HG02938 (cell line): ENCODE measurements around the gene ALK.
A peak's percentile ranks its signal among the peaks of the same experiment; 100 is the strongest.
"Not testable (repeated sequence)": the region's sequence is repeated elsewhere in the genome, so short reads cannot be mapped to it uniquely, and the experiment has no call there.

Experiments used
- ATAC-seq: cut with Tn5 transposase; IDR thresholded peaks from one replicate; pipeline ENCODE4 v1.9.1; 2021; ENCODE audit warnings: mild to moderate bottlenecking, moderate library complexity; ENCODE audit not compliant: unreplicated experiment

The ALK gene

DNA sequence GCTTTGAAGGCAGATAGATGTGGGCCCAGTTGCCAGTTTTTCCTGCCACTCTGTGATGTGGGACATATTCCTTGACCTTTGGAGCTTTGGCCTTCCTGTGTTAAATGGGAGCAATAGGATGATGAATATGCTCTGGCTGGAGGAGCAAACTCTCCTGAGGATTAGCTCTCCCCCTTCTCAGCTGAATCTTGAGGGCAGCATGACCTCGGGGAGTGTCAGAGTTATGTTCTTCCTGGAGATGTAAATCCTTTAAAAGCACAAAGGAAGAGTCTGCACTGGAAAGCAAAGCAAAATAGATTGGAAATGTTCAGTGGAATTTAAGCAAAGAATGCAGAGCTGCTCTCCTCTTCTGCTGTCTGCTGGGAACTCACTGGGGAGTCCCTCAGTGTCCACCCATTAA, 160.1 kb downstream of the ALK start:
- no peak for ATAC-seq

DNA sequence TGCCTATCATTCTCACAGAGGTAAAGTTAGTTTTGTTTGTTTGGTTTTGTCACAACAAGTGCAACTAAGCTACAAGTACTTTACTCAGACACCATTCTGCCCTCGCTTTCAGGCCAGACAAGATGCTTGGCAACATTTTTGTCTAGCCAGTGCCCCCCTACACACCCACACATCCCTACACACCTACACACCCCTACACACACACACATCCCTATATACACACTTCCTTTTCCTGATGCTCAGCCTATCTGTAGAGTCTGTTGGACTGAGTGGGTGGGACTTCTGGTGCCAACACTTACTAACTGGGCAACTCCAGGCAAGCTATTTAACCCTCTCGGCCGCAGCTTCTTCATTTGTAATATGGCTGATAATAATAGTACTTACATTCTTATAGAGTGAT, 161.4 kb downstream of the ALK start:
- no peak for ATAC-seq

DNA sequence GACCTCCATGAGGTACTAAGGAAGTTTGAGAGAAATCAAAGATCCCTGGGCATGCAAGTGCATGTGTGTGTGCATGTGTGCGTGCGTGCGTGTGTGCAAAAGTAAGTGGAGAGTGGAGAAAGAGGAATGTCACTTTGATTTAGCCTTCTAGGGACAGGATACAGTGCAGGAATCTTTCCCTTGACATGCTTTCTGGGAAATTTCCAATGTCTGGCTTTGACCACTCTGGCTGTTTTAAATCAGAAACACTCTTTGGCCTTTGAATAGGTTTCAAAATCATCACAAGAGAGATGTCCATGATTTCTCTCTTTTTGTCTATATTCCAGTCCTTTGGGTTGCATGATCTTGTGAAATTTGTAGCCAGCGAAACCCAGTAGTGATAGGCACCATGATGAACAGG, 162.0 kb downstream of the ALK start:
- ATAC-seq = no peak

DNA sequence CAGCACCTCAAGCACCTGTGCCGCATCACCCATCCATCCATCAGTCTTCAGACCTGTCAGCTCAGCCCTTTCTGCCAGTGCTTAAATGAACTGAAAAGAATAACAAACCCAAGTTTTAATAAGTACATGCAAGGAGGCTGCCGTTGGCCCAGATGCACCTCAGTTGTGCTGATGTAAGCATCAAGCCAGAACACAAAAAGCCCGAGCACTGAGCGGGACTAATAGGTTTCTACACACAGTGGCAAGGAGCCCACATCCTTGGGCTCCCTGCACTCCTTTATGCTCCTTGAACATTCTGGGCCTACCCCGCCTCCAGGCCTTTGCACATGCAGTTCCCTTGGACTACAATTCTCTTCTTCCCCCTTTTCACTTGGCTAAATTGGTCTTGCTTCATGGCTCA, 165.6 kb downstream of the ALK start:
- ATAC-seq = no peak

DNA sequence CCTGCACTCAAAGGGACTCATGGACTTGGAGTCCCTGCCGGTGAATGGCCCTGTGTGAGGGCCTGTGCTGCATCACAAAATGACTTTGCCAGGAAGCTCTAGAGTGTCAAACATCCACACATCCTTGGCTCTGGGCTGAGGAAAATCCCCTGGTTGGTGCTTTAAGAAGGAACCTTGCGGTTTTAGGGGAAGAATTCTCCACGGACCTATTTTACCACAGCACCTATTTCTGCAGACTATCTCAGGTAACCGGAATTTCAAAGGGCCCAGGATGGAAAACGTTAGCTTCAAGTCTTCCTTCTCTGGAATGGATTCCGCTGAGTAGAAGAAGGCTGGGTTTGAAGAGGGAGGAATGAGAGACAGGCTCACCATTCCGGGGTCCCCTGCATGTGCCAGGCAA, 166.2 kb downstream of the ALK start:
- no peak for ATAC-seq

DNA sequence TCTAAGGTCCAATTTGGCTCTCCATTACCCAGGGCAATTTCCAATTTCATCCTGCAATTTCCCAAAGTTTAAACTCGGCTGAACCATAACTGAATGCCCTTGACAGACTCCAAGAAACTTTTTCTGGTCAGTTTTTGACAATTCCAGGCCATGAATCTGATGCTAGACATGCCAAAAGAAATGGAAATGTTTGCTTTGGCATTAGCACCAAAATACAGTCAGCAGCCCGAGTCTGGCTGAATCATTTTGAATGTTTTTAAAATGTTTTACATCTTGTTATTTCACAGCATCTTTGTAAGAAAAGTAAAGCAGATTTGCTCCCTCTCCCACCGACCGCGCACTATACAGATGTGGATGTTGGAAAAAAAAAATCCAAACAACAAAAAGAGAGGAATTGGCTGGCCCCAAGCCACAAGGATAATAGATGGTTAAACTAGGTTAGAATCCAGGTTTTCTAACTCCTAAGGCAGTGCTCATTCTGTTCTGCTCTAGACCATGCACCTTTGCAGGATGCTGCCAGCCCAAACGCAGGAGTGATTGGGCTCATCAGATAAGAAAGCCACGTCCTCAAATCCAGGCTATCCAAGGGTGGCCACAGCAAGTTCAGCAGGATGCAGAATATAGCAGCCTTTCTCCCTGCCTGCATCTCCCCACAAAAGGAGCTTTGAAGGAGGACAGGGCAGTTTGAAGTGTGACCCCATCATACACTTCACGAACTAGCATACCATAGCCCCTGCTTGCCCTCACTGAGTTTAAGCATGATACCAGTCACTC, 167.5 kb downstream of the ALK start:
- no peak for ATAC-seq

DNA sequence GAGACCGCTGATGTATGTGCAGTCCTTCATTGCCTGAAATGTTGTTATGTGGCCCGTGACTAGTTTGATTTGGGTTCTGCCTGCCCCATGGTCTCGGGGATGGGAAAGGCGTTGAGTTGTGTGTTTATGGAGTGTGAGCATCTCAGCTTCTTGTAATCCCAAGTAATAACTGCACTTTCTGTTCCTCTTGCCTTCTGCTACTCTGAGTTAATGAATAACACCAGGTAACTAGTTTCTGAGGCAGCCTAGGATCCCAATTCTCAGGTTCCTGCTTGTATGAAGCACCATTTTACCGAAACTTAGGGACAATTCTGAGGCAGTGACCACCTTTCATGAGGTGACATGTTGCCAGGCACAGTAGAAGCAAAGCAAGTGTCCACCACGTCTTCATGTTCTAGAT, 170.0 kb downstream of the ALK start:
- peak; percentile 48 for ATAC-seq

DNA sequence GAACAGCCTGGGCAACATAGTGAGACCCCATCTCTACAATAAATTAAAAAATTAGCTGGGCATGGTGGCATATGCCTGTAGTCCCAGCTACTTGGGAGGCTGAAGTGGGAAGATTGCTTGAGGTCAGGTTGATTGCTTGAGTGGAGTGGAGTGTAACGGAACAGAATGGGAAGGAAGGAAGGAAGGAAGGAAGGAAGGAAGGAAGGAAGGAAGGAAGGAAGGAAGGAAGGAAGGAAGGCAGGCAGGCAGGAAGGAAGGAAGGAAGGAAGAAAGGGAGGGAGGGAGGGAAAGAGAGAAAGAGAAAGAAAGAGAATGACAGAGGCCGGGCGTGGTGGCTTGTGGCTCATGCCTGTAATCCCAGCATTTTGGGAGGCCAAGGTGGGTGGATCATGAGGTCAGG, 170.9 kb downstream of the ALK start:
- not testable (repeated sequence) for ATAC-seq

DNA sequence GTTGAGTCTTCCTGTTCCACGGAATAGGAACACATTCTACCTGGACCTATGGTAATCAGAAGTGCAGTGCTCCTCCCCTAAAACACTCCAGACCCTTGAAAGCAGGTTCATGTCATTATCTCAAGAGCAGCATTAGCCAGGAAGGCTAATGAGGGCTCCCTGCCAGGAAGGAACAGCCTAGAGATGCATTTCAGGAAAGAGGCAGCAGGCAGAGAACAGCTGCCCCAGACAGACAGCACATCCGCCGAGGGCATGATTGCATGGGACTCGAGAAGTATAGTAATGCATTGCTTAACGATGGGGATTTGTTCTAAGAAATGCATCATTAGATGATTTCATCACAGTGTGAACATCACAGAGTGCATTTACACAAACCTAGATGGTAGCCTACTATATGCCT, 171.5 kb downstream of the ALK start:
- ATAC-seq = no peak

DNA sequence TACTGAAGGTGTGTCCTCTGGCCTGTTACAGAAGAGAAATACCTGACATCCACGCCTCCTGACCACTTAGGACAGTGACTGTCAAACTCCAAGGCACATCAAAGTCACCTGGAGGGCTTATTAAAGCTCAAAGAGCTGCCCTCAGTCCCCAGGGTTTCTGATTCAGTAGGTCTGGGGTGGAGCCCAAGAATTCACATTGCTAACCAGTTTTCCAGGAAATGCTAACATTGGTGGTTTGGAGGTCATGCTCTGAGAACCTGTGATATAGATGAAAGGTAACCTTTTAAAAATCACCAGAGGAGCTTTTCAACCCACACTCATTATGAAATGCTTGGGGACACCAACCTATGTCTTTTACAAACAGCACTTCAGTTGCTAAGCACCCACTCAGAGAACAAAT, 172.3 kb downstream of the ALK start:
- no peak for ATAC-seq

DNA sequence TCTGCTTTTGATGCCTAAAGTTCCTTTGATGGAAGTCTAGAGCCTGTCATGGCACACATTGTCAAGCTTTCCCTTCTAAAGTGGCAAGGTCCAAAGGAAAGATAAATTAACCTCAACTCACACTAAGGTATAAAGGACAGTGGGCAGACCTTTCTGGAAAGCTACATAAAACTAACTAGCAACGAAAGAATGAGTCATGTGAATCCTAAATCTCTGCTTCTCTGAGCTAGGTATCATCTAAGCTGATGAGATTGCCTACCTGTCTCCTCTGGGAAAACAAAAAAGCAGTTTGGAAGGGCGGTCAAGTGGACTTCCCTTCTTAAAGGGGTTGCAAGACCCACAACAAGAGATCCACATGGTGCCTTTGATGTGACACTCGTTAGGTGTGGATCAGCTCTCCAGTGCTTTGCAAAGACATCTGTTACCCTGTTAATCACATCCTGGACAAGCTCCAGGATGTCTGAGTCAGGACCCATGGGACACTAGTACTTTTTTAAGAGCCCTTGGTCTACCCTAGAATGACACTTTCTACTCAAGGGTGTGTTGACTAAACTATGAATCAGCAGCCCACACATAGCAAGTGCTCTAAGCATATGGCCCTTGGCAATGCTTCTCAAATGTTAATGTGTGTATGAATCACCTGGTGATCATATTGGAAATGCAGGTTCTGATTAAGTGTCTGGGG, 173.5 kb downstream of the ALK start:
- ATAC-seq = peak; percentile 45

DNA sequence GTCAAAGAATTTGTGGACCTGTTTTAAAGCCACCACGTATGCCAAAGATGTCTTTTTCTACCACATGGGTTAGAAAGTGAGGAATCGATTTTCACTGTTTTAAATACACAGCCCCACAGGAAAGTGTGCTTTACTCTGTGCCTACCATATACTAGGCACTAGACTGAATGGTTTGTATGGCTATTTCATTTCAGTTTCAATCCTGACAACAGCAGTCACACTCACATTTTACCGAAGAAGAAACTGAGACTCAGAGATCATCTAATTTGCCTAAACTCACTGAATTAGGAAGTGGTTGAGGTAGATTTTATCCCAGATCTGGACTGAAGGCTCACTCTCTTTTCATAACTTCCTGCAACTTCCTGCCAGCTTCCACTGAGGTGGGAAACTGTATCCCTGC, 176.4 kb downstream of the ALK start:
- peak; percentile 58 for ATAC-seq

DNA sequence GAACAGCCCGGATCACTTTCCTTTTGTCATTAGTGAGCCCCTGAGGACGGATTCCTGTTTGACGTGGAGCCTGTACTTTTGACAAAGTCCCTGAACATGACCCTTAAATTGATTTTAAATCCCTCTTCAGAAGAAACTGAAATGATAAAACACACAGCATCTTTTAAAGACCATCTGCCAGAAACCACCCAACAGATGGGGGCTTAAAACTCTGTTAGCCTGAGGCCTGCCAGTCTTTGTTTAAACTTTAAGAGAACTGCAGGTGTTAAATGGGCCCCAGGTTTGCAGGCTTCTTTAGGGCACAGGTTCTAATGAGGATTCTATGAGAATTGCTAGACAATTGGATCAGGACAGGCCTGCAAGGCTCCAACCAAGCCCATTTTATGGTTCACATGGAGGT, 177.9 kb downstream of the ALK start:
- ATAC-seq = no peak

DNA sequence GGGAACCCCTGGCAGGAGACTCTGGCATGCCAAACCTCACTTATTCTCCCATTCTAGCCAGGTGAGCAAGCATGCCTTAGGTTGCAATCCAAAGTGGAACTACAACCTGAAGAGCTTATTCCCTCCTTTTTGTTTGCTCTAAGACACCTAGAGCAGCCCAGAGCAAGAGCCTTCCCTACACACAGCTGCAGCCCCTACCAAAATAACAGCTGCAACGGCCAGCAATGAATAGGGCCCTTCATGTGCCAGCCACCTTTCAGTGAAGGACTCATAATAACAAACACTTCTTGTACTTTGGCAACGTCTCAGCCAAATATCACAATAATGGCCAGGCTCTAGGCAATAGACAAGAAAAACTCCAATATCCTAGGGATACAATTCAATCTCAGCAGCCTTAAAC, 178.7 kb downstream of the ALK start:
- ATAC-seq = no peak

DNA sequence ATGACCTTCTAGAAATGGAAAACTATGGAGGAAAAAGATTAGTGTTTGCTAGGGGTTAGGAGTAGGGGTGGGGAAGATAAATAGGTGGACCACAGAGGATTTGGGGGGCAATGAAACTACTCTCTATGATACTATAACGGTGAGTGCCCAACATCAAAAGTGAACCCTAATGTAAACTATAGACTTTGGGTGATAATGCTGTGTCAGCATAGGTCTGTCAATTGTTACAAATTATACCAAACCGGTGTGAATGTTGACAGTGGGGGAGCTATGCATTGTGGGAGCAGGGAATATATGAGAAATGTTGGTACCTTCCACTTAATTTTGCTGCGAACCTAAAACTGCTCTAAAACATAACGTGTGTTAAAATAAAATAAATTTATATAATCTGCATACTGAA, 180.3 kb downstream of the ALK start:
- no peak for ATAC-seq

DNA sequence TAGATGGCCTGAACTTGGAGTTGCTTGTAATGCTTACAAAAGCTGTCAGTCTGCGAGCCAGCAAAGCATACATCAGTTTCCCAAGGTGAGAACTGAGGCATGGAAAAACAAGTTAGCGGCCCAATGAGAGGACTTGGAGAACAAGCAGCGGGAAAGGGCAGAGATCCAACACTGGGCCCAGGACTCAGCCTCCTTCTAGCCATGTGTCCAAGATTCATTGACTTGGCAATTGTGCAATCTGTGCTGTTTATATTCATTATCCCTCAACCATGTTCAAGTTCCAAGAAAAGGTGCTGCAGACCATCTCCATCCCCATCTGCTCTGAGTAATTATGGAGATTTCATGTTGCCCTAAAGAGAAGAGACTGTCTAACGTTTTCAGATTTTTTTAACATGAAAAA, 187.4 kb downstream of the ALK start:
- ATAC-seq = no peak

DNA sequence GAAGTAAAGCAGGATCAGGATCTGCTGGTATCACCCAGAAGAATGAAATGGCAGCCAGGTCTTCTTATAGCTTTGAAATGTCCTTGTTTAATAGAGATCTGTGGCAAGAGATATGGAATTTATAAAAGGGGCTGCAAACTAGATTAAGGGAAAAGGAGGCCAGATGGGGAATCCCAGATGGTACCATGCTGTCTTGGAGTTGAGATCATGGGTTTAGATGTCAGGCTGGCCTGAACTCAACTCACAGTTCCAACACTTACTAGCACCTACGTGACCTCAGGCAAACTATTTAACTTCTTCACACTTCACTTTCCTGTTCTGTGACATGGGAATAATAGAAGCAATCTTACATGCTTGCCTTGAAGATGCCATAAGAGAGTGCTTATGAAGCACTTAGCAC, 188.2 kb downstream of the ALK start:
- no peak for ATAC-seq

DNA sequence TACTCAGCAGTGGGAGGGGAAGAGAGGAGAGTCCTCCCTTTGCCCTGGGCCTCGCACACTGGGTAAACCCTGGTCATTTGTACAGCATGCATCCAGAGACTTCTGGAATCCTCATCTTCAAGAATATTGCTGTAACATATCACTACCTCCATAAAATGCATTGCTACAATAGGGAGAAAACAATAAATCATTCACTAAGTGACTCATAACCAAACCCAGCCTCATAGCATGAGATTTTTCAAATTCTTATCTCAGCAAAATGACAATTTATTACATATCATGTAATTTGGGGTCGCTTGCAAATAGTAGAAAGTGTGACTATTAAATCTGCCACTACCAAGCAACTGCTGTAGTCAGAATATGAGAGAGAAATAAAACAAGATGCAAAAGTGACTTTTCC, 189.4 kb downstream of the ALK start:
- no peak for ATAC-seq

DNA sequence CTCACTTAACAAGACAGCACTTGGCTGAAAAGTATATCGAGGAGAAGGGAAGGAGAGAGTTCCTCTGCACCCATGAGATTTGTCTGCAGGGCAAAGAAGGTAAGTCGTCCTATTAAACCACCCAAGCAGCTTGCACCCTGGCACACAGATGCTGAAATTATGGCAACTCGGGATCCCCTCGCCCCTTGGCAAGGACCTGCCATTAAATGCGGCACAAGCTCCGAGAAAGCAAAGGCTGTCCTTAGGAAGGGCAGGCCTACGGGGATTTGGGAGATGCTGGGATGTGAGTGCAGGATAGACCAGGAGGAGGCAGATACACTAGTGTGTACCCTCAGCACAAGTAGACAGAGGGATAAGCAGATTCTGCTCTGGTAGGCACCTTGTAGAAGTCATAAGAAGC, 191.5 kb downstream of the ALK start:
- ATAC-seq = no peak

DNA sequence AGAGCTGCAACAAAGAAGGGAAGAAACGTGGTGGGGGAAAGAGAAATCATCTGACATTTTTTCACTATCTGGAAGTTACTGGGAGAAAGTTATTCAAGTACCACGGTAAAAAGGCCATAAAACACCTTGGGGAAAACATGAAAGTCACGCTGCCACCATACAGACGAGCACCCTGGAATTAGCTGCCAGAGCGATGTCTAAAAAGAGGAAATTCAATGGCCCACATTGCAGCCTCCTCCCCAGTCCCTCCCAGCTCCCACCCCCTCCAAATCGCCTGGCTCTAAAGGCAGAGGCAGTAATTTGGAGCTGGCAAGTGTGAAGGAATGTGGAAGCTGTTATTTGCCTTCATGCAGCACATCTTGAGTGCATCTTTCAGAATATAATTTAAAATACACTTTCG, 192.0 kb downstream of the ALK start:
- ATAC-seq = no peak

DNA sequence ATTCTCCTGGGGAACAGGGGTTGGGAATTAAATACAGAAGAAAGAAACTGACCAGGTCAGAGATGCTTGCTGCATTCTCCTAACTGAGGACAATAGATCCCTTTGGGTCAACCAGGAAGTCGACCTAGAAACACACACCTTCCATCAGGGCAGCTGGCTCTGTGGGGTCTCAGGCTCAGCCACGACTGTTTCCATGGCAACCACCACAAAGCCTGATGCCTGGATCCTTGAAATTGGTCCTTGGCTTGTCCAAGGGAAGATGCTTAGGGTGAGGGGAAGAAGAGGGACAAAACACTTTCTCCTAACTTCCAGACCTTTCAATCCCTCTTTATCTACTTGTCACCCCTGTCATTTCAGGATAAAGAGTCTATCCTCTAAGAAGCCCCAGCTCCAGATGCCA, 194.4 kb downstream of the ALK start:
- ATAC-seq = no peak

DNA sequence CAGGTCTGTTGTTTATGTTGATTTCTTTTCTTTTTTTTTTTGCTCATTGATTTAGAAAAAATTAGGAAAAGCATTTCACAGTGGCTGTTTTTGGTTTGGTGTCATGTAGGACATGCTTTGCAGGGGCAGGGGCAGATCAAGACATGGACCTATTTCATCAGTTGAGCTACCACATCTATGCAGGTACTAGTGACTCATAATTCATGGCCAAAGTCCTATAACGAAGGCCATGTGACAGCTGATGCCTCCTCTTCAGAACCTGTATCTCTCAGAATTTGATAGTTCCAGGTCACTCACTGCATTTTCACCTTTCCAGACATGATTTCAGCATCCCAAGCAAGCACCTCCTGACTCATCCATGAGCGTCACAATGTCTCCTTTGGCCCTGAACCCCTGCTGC, 195.8 kb downstream of the ALK start:
- no peak for ATAC-seq

DNA sequence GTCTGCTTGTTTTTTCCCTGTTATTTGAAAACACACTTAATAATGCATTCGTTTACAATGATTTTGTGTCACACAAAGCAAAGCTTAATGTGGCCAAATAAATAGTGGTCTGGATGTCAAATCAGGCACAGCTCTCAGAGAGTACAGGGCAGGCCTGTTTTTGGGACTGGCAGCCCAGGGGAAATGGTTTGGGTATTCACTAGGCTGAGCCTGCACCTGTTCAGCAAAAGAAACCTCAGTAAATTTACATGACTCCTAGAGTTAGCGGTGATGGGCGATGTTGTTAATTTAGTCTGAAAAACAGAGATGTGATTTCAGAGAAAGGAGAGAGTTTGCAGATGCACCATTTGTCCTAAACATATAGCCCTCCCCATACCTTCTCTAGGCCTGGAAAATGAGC, 197.1 kb downstream of the ALK start:
- no peak for ATAC-seq
